ENCODE data around the gene TAS2R4. TPM values are rescaled to one million over a fixed set of nuclear protein-coding genes. Genes with fewer than 3 reads are reported as not detected.
"Not testable (repeated sequence)": the region's sequence is repeated elsewhere in the genome, so short reads cannot be mapped to it uniquely, and the experiment has no call there.

The TAS2R4 gene
- total RNA-seq, 1 donor from 2014 or later = 1.2 TPM

DNA sequence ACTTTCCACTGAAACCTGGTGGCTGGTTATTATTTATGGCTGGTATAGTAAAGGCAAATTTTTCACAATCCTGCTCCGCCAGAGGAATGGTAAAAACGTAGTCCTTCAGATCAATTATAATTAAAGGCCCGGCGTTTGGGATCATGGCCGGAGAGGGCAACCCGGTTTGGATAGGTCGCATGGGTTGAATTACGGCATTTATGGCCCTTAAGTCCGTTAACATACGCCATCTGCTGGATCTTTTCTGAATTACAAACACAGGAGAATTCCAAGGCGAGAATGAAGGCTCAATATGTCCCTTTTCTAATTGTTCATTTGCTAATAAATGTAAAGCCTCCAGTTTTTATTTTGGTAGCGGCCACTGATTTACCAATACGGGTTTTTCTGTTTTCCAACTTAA, 23.8 kb upstream of the TAS2R4 start:
- H3K4me1 Mint-ChIP-seq (ENCODE audit: low read depth, unreplicated experiment) = no peaks in the 10 kb centered on the region
- Histone ChIP-seq H3K9me3 (ENCODE audit: insufficient read depth, low read depth, low read length) (peaks cover 18% of the 10 kb centered on the region), H3K27ac (ENCODE audit: low read depth, low read length) (no peak overlapping the region), H3K79me2 (ENCODE audit: insufficient read depth, low read length) (no peaks in the 10 kb centered on the region), H3K9ac (ENCODE audit: low read length) (no peak overlapping the region), H3K4me3 (ENCODE audit: insufficient read depth, low read depth, low read length) (no peak overlapping the region), H3K4me2 (ENCODE audit: low read length) (no peak overlapping the region), H3K36me3 (ENCODE audit: insufficient read depth, low read length) (peaks cover 52% of the 10 kb centered on the region), H3K27me3 (ENCODE audit: insufficient read depth, low read length) (no peaks in the 10 kb centered on the region), H2AFZ (ENCODE audit: low read depth, low read length) (no peak overlapping the region), H4K20me1 (ENCODE audit: insufficient read depth, low read length) (no peaks in the 10 kb centered on the region), H3K4me1 (ENCODE audit: insufficient read depth, low read length) (no peaks in the 10 kb centered on the region)
- no peak overlapping the region for H3K4me3 Mint-ChIP-seq (ENCODE audit: unreplicated experiment)
- peaks cover 53% of the 10 kb centered on the region for H3K36me3 Mint-ChIP-seq (ENCODE audit: low read depth, unreplicated experiment)
- no peak for FAIRE-seq
- H3K9me3 Mint-ChIP-seq (ENCODE audit: unreplicated experiment) = peaks cover 17% of the 10 kb centered on the region
- no peak for TF ChIP-seq EZH2 (IDR thresholded peaks at IDR 0.05; ENCODE audit: insufficient read depth, low read length)
- TF ChIP-seq, protein P1, sequence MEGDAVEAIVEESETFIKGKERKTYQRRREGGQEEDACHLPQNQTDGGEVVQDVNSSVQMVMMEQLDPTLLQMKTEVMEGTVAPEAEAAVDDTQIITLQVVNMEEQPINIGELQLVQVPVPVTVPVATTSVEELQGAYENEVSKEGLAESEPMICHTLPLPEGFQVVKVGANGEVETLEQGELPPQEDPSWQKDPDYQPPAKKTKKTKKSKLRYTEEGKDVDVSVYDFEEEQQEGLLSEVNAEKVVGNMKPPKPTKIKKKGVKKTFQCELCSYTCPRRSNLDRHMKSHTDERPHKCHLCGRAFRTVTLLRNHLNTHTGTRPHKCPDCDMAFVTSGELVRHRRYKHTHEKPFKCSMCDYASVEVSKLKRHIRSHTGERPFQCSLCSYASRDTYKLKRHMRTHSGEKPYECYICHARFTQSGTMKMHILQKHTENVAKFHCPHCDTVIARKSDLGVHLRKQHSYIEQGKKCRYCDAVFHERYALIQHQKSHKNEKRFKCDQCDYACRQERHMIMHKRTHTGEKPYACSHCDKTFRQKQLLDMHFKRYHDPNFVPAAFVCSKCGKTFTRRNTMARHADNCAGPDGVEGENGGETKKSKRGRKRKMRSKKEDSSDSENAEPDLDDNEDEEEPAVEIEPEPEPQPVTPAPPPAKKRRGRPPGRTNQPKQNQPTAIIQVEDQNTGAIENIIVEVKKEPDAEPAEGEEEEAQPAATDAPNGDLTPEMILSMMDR (IDR thresholded peaks at IDR 0.05; ENCODE audit: insufficient read depth, low read depth, low read length) = peak; percentile 17
- no peak for DNase-seq (ENCODE audit: low read depth)
- H3K27ac Mint-ChIP-seq (ENCODE audit: unreplicated experiment) = no peak overlapping the region
- H3K27me3 Mint-ChIP-seq (ENCODE audit: low read depth, unreplicated experiment) = no peaks in the 10 kb centered on the region

DNA sequence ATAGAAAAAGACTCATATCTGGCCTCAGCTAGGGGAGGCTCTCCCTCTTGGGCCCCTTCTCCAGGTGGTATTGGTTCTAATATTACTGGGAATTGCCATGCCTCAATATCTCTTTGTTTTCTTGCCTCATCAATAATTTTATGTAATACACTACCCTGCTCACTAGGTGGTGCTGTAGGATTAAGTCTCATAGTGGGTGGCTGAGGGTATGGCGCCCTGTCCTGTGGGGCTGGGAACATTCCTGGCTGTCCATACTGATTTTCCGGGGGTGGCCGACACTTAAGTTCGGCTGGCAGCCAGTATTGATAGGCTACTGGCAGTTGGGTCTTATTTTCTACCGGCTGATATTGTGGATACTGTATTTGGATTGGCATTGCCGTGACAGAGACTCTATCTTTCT, 21.5 kb upstream of the TAS2R4 start:
- H3K9me3 ChIP-seq (ENCODE audit: insufficient read depth, low read depth, low read length) = peaks cover 16% of the 10 kb centered on the region
- H3K27me3 Mint-ChIP-seq (ENCODE audit: low read depth, unreplicated experiment) = no peaks in the 10 kb centered on the region
- H3K4me3 Mint-ChIP-seq (ENCODE audit: unreplicated experiment) = no peak overlapping the region
- TF ChIP-seq EZH2 (IDR thresholded peaks at IDR 0.05; ENCODE audit: insufficient read depth, low read length) = no peak
- TF ChIP-seq, protein P1 (IDR thresholded peaks at IDR 0.05; ENCODE audit: insufficient read depth, low read depth, low read length) = peak; percentile 25
- peaks cover 17% of the 10 kb centered on the region for H3K9me3 Mint-ChIP-seq (ENCODE audit: unreplicated experiment)
- no peak for FAIRE-seq
- no peak overlapping the region for H3K4me3 ChIP-seq (ENCODE audit: insufficient read depth, low read depth, low read length)
- H4K20me1 ChIP-seq (ENCODE audit: insufficient read depth, low read length) = no peaks in the 10 kb centered on the region
- H3K27ac ChIP-seq (ENCODE audit: low read depth, low read length) = no peak overlapping the region
- H3K79me2 ChIP-seq (ENCODE audit: insufficient read depth, low read length) = no peaks in the 10 kb centered on the region
- no peak overlapping the region for H2AFZ ChIP-seq (ENCODE audit: low read depth, low read length)
- peaks cover 58% of the 10 kb centered on the region for H3K36me3 Mint-ChIP-seq (ENCODE audit: low read depth, unreplicated experiment)
- no peak overlapping the region for H3K9ac ChIP-seq (ENCODE audit: low read length)
- H3K4me1 ChIP-seq (ENCODE audit: insufficient read depth, low read length) = no peaks in the 10 kb centered on the region
- no peak overlapping the region for H3K27ac Mint-ChIP-seq (ENCODE audit: unreplicated experiment)
- no peak for DNase-seq (ENCODE audit: low read depth)
- no peak overlapping the region for H3K4me2 ChIP-seq (ENCODE audit: low read length)
- peaks cover 47% of the 10 kb centered on the region for H3K36me3 ChIP-seq (ENCODE audit: insufficient read depth, low read length)
- no peaks in the 10 kb centered on the region for H3K4me1 Mint-ChIP-seq (ENCODE audit: low read depth, unreplicated experiment)
- no peaks in the 10 kb centered on the region for H3K27me3 ChIP-seq (ENCODE audit: insufficient read depth, low read length)

DNA sequence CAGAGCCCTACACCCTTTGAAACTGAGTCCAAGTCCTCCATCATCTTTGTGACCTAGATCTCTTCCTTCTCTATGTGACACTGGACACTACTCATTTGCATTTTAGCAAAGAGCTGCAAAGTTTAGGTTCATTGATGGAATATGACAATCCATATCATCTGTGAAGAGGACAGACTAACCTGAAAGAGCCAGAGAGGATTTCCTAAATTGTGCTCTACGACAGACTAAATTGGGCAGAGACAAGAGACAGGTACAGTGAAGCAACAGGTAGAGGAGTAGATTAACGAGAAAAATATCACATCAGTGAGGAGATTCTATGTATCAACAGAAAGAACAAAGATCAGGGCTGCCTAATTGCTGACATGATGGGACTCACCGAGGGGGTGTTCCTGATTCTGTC, 12.7 kb upstream of the TAS2R4 start, which contains the start of gene TAS2R3:
TSS of gene TAS2R3 (plus strand) at position 301 of the 400 bp plus-strand sequence. CDS start at position 363, 62 bp downstream.
- H3K4me2 ChIP-seq (ENCODE audit: low read length) = no peak within 1 kb of the TSS
- FAIRE-seq (no peak), DNase-seq (ENCODE audit: low read depth) (no peak)
- no peaks in the 10 kb centered on the region for H3K27me3 Mint-ChIP-seq (ENCODE audit: low read depth, unreplicated experiment)
- no peak within 1 kb of the TSS for H3K4me3 Mint-ChIP-seq (ENCODE audit: unreplicated experiment)
- H3K4me1 Mint-ChIP-seq (ENCODE audit: low read depth, unreplicated experiment) = no peaks in the 10 kb centered on the region
- no peaks in the 10 kb centered on the region for H3K9me3 ChIP-seq (ENCODE audit: insufficient read depth, low read depth, low read length)
- H3K36me3 Mint-ChIP-seq (ENCODE audit: low read depth, unreplicated experiment) = peaks cover 13% of the 10 kb centered on the region
- H3K4me1 ChIP-seq (ENCODE audit: insufficient read depth, low read length) = no peaks in the 10 kb centered on the region
- no peak within 1 kb of the TSS for H3K27ac ChIP-seq (ENCODE audit: low read depth, low read length)
- no peak within 1 kb of the TSS for H2AFZ ChIP-seq (ENCODE audit: low read depth, low read length)
- H3K36me3 ChIP-seq (ENCODE audit: insufficient read depth, low read length) = peaks cover 11% of the 10 kb centered on the region
- H3K9me3 Mint-ChIP-seq (ENCODE audit: unreplicated experiment) = peaks cover 2% of the 10 kb centered on the region
- TF ChIP-seq, protein P1 (IDR thresholded peaks at IDR 0.05; ENCODE audit: insufficient read depth, low read depth, low read length) = no peak
- no peak for TF ChIP-seq EZH2 (IDR thresholded peaks at IDR 0.05; ENCODE audit: insufficient read depth, low read length)
- H3K27ac Mint-ChIP-seq (ENCODE audit: unreplicated experiment) = no peak within 1 kb of the TSS
- no peaks in the 10 kb centered on the region for H3K79me2 ChIP-seq (ENCODE audit: insufficient read depth, low read length)
- no peak within 1 kb of the TSS for H3K9ac ChIP-seq (ENCODE audit: low read length)
- H3K4me3 ChIP-seq (ENCODE audit: insufficient read depth, low read depth, low read length) = no peak within 1 kb of the TSS
- H3K27me3 ChIP-seq (ENCODE audit: insufficient read depth, low read length) = no peaks in the 10 kb centered on the region
- H4K20me1 ChIP-seq (ENCODE audit: insufficient read depth, low read length) = peaks cover 3% of the 10 kb centered on the region

DNA sequence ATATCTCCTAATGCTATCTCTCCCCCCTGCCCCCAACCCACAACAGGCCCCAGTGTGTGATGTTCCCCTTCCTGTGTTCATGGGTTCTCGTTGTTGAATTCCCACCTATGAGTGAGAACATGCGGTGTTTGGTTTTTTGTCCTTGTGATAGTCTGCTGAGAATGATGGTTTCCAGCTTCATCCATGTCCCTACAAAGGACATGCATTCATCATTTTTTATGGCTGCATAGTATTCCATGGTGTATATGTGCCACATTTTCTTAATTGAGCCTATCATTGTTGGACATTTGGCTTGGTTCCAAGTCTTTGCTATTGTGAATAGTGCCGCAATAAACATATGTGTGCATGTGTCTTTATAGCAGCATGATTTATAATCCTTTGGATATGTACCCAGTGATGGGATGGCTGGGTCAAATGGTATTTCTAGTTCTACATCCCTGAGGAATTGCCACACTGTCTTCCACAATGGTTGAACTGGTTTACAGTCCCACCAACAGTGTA, 6.3 kb upstream of the TAS2R4 start:
- H3K9me3 Mint-ChIP-seq (ENCODE audit: unreplicated experiment) = peaks cover 17% of the 10 kb centered on the region

More for the DNA sequence above, 6.3 kb upstream of the TAS2R4 start:
- not testable (repeated sequence) for H3K9ac ChIP-seq (ENCODE audit: low read length); H3K27ac ChIP-seq (ENCODE audit: low read depth, low read length); H3K79me2 ChIP-seq (ENCODE audit: insufficient read depth, low read length); H4K20me1 ChIP-seq (ENCODE audit: insufficient read depth, low read length); H3K27me3 ChIP-seq (ENCODE audit: insufficient read depth, low read length); H3K4me1 ChIP-seq (ENCODE audit: insufficient read depth, low read length); H3K36me3 ChIP-seq (ENCODE audit: insufficient read depth, low read length); H3K4me3 ChIP-seq (ENCODE audit: insufficient read depth, low read depth, low read length); FAIRE-seq; H3K9me3 ChIP-seq (ENCODE audit: insufficient read depth, low read depth, low read length); H3K27ac Mint-ChIP-seq (ENCODE audit: unreplicated experiment); H3K27me3 Mint-ChIP-seq (ENCODE audit: low read depth, unreplicated experiment); H3K4me2 ChIP-seq (ENCODE audit: low read length); H3K4me3 Mint-ChIP-seq (ENCODE audit: unreplicated experiment); H2AFZ ChIP-seq (ENCODE audit: low read depth, low read length); H3K36me3 Mint-ChIP-seq (ENCODE audit: low read depth, unreplicated experiment); DNase-seq (ENCODE audit: low read depth); H3K4me1 Mint-ChIP-seq (ENCODE audit: low read depth, unreplicated experiment)

Data from astrocyte (in vitro differentiated cells and primary cell).